Stimulated activated CD8-positive, alpha-beta memory T cell treated with anti-CD3 and anti-CD28 coated beads, Interleukin-7, amount 100 ng/mL, for 1 hour (primary cell): ENCODE results near the gene DLL4.

Experiments
- DNase-seq, 2 donors: peaks; one replicate each; pipeline ENCODE4 v3.0.0-alpha.2; 2020; ENCODE audit warnings: low read depth in 2 of 2

Gene DLL4

DNA sequence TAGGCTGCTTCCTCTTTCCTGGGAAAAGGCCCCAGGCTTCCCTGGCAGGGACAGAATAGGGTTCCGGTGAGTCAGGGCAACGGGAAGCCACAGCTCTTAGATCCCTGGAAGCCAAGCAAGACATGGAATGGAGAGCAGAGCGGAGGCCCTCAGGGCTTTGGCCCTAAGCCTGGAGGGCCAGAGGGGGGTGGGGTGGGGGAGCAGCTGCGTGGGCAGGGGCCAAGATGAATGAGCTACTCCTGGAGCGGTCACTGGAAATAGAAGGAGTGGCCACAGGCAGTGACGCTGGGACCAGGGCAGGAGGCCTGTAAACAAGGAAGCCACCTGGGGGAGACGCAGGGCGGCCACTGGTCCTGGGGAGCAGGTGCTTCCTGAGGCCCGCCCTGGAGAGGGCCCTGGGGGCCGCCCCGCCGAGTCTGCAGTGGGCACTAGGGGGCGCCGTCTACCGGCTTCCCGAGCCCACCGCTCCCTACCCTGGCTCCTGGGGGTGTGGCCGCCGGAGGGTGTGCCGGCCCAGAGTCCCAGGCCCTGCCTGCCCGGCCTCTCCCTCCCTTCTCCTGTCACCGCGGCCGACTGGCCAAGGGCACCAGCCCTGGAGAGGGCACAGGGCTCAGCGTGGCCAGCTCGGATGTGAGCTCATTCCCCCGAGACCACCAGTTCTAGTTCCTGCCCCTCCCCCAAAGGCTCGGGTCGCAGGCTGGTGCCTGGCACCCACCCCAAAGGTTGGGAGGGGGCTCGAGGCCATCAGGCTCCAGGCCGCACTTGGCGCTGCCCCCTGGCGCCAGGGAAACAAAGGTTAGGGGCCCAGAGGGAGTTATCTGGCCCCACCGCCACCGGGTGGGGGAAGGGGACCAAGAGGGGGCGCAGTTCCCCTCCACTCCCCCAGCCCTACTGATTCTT is 22.8 kb upstream of the DLL4 start:
- DNase-seq, result peak; percentile 54 to 55

DNA sequence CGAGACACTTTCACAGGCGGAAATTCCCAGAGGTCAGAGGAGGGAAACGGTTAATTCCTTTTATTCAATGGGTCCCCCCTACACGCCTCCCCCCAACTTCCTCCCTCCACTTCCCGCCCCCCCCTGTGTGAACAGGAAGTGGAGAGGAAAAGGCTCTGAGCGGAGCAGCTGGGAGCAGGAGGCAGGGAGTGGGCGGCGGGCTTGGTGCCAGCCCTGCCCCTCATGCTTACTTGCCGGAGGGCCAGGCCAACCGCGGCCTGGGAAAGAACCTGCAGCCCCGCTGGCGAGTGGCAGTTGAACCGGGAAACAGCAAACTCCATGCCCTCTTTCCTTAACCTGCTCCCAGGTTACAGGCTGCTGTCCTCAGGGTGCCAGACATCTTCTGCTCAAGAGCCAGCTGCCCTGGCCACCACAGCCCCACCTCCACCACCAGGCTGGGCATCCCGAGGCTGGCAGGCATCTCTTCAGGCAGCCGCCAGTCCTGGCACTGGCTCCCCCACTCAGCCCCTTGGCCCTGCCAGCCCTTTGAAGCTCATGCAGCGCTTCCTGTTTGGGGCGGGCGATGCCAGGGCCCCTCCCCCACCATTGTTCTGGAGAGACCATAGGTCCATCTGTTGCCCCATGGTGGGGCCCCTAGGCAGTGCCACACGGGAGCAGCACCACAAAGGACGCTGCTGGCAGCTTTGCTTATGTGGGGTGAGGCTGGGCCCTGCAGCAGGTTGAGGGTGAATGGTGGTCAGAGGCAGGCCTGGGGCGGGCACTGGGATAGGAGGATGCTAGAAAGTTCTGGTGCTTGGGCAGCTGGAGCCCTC is 21.9 kb upstream of the DLL4 start:
- no peak for DNase-seq

DNA sequence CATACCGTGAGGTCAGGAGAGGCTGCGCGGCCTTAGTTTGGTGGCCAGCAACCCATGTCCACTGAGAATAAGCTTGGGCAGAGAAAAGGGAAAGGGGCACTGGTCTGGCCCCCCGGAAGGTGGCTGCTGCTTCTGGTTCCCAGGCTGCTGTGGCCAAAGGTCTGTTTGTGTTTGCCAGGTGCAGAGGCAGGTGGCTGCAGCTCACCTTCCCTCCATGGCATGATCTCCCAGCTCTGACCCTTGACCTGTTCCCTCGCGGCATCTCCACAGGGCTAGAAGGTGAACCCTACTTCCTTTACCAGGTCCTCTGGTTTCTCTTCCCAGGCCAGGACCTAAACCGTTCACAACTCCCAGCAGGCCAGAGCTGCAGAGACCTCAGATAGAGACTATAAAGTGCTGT is 21.0 kb upstream of the DLL4 start:
- no peak for DNase-seq

DNA sequence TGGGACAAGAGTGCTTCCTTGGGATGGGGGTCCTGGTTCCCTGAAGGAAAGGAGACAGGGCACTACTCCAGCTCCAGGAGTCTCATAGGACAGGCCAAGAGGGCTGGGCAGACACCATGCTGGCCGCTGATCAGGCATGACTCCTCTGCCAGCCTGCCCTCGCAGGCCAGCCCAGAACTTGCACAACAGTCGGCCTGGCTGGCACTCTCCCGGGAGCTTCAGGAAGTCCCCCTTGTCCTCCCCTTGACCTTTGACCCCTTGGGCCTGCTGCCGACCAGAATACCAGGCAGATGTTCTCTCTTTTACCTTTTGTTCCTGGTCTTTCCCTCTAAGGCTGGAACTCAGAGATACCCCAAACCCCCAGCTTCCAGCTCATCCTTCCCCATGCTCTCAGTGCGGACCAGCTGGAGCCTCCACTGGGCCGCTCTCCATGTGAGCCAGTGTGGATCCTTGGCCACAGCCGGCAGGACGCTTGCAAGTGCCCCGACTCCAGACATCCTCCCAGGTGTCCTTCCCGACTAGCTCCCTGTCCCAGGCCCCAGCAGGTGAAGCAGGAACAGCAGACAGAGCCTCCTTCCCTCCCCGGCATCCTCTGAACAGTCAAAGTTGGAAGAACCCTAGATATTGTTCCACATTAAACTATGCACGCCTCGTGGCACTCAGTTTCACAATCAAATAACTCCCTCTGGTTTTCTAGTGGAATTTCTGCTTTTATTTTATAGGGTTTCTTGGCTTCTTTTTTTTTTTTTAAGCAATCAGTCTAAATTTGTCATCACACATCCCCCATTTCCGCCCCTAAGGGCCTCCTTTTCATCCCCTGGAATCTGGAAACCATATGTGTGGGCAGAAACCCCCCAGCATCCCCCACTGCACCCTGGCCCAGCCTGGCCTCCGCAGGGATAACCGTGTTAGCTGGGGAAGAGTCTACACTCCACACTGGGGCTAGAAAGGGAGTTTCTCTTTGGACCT is 19.2 kb upstream of the DLL4 start:
- no peak for DNase-seq

DNA sequence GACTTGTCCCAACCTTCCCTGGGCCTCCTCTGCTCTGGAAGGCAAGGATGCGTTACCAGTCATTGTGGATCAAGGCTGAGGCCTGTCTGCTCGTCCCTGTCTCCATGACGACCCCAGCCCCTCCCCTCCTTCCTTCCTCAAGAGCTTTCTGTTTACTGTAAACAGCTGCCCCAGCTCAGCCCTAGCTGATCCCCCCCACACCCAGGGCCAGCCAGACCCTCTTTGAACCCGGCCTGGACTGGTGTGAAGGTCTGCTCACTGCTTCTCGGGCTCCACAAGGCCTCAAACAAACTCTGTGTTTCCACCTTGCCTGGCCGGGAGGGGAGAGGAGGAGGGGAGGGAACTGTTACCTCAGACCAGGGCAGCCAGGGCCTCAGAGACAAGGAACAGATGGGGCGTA is 18.0 kb upstream of the DLL4 start:
- DNase-seq, result no peak

DNA sequence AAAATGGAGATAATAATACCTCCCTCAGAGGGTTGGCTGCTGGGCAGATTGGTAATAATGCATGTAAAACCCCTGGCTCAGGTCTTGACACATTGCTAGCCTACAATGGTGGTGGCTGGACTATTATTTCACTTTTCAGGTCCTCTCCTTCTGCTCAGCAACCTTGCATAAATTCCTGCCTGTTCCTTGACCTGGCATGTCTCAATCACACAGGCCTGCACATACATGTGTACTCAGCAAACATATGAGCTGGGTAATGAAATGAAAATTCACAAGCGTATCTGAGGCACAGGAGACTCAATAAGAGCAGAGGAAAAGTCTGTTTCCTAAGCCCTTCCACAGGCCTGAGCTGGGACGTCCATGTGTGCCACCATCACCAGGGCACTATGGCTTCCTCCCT is 17.4 kb upstream of the DLL4 start:
- no peak for DNase-seq

DNA sequence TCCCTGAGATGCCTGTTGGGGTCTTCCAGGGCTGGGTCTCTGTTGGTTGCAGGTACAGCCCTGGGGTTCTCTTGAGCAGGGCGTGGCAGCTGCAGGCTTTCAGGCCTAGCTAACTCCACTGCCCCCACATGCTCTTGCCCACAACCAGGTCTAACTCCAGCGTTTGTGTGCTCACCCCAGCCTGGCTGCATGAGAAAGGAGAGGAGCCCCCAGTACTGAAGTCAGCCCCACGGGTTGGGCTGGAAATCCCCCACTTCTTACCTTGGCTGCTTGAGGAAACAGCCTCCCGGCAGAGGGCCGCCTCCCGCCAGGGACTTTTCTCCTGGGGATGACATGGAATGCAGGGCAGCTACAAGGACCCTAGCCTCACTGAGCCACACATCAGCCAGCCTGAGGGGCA is 16.7 kb upstream of the DLL4 start:
- no peak for DNase-seq

DNA sequence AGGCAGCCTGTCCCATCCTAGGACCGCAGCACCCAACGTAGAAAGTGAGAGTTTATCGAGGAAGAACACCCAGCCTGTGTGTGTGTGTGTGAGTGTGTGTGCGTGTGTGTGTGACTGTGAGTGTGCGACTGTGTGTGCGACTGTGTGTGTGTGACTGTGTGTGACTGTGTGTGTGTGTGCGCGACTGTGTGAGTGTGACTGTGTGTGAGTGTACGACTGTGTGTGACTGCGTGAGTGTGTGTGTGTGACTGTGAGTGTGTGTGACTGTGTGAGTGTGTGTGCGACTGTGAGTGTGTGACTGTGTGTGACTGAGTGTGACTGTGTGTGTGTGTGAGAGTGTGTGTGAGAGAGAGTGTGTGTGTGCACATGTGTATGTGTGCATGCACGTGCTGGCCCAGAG is 15.1 kb upstream of the DLL4 start:
- no peak for DNase-seq

DNA sequence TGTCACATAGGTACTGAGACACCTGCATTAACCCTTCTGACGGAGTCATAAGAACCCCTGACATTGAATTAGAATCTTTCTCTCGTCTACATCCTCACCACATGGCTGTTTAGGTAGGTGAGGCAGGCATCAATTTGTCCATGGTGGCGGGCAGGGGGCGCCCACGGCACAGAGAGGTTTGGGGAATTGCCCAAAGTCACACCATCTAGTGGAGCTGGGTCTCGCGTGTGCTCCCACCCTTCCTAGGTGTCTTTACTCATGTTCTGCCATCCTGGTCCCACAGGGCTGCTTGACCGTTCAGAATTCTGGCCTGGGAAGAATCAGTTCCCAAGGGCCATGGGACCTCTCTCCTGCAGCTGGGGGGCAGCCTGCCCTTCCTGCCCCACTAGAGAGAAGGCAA is 14.7 kb upstream of the DLL4 start:
- no peak for DNase-seq

DNA sequence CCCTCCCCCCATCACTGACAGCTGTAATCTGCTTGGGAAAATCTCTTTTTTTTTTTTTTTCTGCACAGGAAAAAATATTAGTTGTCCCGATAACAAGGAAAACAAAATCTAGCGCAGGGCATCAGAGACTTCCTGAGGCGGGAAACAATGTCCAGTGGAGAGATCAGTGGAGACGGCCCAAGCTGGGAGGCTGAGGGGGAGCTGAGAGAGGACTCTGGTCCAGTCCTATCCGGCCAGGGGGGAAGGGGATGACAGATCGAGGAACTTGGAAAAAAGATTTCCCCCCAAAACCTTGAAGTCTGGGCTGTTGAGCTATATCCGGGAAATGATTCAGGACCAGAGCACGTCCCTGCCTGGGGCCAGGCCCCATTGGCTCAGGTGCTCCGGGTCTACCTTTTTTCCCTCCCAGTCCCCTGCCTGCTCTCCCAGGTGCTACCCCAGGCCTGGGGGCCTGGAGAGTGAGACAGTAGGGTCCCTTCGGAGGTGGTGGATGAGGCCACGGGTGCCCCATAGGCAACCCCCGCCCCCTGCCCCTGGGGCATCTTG is 14.0 kb upstream of the DLL4 start:
- no peak for DNase-seq

DNA sequence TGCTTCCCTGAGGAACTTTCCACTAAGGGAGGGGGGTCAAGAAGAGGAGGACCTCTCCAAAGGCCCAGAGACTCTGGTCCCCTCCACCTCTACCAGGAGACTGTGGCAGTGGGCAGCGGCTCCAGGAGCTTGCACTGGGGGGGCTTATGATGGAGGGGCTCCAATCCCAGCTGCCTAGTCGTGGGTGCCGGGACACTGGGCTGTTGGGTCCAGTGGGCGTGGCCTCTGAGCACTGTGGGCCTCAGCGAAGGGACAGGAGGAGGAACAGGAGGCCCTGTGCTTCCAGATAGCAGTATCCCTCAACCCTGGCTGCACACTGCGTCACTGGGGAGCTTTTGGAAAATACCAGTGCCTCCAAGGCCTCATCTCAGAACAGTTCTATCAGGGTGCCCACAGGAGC is 13.5 kb upstream of the DLL4 start:
- DNase-seq, result no peak

DNA sequence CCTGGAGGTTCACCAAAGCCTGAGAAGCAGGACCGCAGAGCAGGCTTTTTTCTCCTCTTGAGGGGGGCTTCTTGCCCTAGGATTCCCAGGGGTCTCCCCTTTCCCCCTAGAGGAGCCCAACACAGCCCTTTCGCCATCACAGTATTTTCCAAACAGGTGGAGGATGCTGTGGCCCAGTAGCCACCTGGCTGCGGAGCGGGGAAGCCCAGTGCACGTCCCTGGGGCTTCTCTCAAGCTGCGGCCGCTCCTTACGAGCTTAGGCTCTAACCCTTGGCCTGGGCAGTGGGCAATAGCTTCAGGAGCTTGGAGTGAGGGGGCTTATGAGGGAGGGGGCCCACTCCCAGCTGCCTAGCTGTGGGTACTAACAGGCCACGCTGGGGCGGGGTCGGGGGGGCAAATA is 11.6 kb upstream of the DLL4 start:
- no peak for DNase-seq

DNA sequence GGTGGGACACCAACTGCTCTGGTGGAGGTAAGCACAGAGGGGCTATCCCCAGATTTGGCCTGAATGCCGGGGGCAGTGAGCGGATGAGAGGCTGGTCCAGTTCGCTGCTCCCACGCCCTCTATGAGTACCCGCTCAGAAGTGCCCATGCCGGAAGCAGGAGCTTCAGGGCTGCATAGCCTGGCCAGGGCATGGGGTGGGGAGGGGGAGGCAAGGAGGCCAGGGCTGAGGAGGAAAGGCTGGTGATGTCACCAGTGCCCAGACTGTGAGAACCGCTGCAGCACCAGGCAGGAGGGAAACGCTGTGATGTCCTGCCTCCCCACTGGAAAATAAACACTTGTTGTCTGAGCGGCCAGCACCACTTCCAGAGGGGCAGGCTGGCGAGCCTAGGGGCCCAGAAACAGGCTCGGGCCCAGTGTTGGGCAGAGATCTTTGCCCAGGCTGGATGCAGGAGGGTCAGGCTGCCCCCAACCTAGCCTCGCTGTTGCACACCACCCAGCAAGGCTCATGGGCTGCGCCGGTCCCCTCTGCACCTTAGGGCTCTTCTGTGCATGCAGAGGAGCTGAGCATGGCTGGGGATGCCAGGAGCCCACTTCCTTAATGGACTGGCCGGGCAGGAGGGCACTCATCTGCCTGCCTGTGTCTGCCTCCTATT is 10.9 kb upstream of the DLL4 start:
- no peak for DNase-seq

DNA sequence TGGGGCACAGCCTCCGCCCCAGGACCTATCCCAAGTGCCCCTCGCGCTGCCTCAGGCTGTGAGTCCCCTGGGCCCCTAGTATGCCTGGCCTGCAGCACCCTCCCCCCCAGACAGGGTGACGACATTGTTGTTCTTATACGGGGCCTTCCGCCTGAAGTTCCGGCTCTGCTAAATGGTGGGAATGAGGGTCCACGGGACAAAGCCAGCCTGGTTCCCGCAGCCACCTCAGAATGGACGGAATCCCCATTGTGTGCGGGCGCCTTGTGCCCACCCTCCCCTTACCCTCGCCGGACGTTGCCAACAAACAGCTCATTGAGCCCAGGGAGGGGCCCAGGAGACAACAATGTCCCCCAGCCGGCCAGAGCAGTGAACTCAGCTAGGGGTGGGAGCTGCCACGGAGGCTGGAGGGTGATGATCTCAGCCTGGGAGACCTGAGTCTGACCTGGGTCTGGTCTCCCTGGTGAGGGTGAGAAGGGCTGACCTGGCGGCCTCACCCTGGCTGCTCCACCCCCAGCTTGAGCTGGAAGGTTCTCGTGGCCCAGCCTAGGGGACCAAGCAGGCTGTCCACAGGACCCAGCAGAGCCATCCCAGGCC is 10.2 kb upstream of the DLL4 start:
- no peak for DNase-seq

DNA sequence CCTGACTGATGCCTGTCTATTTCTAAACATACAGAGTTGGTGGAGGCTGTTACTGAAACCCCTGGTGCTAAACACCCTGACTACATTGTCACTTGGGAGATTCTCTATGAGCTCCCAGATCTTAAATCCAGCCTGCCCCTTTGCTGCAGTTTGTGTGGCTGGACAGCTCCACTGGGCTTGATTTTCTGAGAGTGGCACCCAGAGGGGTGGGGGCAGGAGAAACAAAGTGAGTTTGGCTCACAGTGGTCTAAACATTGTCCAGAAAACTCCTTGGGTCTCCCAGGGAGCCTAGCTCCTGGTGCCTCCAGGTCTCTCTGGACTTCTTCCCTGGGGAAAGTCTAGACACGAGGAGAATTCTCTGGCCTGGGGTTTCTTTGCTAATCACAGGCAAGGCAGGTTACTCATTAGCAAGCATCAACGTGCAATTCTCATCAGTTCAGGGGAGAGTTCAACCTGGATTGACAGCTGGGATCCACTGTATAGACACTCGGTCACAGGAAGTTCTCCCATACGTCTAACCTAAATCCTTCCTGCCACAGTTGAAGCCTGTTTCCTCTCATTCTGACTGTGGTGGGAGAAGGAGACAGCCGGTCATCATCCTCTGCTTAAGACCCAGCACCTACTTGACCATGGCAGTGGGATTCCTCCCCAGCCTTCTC is 7.1 kb upstream of the DLL4 start:
- DNase-seq, result no peak

DNA sequence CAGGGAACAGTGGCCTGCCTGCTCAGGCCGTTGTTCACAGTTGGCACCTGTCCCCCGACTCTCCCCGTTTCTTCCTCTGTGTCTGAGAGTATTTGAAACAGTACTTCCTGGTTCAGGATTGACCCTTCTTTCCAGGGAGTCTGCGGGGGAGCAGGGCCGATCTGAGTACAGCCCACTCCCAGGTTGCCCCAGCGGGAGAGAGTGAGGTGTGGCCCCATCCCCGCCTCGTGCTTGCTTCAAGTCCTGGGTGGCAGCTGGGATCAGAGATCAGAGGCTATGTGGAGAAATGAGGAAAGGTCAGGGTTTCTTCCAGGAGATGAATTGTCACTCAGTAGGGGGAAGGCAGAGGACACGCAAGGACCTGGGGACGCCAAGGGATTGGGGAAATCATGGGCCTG is 6.5 kb upstream of the DLL4 start:
- no peak for DNase-seq

DNA sequence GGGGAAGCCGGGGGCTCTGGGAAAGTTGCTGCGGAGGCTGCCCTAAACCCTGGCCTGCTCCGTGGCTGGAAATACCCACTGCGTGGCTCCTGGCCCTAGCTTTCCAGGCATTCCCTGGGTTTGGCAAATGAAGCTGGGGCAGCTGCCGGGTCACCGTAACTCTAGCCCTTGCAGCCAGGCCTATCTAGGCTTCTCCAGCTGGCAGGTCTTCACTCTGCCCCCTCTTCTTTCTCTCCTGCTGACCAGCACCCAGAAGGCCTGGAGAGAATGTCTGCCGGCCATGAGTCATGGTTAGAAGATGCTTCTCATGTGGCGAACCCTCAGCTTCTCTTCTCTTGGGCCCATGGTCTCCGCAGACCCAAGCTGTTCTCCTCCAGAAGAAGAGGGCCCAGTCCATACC is 5.6 kb upstream of the DLL4 start:
- DNase-seq, result no peak

DNA sequence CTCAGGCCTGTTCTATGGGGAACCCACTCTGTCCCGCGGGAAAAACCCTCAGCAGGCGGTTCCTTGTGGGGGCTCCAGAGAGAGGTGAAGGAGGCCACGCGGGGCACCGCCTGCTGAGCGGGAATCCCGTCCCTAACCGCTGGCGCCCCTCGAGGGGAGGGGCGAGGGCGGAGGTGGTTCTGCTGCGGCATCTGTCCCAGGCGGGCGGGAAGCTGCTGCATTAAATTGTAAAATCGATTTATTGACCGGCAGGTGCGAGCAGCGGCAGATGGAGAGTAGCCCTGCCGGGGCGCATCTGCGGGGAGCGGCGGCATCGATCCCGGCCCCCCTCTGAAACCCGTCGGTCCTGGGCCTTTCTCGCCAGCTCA is 3.7 kb upstream of the DLL4 start:
- DNase-seq, result no peak

DNA sequence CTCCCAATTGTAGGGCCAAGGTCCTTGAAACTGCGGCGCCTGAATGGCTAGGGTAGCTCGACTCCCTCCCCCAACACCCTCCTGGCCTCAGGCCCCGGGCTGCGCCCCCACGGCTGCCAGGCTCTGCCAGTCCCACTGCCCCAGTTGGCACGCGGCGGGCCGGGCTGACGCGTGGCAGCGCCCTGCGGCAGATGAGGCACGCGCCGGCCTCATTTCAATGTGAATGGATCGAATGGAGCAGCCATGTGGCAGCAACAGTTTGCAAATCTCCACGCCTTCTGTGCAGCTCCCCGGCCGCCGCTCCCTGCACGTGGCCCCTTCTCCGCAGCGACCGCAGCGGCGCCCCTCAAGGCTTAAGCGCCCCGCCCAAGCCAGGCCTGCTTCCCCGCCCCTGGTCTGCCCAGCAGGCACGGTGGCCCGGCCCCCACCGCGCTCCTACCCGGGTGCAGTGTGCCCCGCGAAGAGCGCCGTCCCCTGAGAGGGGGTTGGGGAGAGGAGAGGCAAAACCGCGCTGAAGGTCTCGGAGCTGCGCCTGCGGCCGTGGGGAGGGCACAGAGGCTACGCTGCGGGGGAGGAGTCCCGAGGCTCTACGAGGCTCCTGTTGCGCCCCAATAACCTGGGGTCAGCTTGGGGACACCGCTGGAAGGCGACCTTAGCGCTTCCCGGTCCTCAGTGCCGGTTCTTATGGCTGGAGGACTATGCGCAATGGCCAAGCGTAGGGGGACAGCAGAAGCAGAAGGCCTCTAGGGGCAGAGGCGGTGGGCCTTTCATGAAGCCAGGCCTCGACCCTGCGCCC is 3.1 kb upstream of the DLL4 start:
- DNase-seq, result no peak
